Kidney capillary endothelial cell (primary cell): Measurements from ENCODE around the gene C5.

ENCODE experiments used
- DNase-seq: peaks from one replicate; pipeline ENCODE4 v3.0.0-alpha.2; 2018; ENCODE audit warnings: low spot score

Gene C5

DNA sequence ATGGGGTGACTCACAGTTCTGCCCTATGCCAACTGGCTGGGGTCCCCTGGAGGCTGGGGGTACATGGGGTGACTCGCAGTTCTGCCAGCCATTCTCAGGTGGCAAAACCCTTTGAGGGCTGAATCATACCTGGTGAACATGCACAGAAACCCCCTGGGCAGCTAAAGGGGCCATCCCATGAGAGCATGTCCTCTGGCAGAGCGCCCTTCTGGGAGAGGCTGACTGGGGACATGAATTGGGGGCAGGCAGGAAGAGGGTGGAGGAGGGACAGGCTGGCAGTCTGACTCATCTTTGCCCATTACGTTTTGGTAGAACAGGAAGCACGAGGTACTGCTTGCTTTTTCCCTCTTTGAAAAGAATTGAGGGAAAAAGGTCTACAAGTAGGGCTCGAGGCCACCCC lies 140.2 kb downstream of the C5 start:
- DNase-seq, result no peak

DNA sequence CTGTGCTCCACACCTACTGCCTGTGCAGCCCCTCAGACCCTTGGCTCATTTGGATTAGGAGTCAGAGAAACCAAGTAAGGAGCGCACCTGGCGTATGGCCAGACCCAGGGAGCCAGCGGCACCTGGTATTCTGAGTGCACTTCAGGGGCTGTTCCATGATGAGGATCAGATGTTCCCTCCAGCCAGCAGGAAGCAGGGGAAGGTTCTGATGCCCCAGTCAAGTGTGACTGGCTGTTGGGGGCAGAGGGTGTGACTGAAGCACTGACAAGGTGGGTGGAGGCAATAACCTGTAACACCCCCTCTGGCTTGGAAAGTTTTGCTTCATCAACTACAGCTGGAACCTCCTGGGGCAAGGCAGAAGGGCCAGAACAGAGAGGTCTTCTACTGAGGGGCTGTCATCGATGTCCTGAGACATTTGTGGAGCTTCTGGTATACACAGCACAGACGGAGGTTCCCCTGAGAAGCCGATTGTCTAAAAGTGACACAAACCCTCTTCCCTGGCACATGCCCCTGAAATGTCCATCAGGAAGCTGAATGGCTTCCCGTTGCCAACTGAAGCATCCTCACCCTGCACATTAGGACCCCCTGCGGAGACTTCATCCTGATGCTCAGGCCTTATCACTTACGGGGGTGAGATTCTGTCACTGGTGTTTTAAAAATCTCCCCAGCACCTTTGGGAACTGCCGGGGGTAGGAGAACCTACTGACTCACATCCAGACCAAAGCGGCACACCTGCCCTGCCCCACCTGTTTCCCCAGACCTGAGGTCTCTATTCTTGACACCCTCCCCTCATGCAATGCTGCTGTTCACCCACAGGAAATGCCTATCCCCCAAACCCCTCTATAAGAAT lies 144.5 kb downstream of the C5 start:
- no peak for DNase-seq

DNA sequence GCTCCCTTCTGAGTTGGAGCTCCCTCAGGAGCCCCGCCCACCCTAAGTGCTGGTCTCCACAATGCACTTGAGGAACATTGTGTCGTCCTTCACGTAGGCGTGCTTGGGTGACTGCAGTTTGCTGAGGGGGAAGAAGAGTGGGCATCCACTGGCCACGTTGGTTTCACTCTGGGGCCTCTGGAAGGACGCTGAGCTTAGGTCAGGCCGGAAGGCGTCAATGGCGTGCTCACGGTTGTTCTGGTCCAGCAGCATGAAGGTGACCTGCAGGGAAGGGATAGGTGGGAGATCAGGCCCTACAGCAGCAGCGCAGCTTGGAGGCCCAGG lies 145.1 kb downstream of the C5 start:
- no peak for DNase-seq

DNA sequence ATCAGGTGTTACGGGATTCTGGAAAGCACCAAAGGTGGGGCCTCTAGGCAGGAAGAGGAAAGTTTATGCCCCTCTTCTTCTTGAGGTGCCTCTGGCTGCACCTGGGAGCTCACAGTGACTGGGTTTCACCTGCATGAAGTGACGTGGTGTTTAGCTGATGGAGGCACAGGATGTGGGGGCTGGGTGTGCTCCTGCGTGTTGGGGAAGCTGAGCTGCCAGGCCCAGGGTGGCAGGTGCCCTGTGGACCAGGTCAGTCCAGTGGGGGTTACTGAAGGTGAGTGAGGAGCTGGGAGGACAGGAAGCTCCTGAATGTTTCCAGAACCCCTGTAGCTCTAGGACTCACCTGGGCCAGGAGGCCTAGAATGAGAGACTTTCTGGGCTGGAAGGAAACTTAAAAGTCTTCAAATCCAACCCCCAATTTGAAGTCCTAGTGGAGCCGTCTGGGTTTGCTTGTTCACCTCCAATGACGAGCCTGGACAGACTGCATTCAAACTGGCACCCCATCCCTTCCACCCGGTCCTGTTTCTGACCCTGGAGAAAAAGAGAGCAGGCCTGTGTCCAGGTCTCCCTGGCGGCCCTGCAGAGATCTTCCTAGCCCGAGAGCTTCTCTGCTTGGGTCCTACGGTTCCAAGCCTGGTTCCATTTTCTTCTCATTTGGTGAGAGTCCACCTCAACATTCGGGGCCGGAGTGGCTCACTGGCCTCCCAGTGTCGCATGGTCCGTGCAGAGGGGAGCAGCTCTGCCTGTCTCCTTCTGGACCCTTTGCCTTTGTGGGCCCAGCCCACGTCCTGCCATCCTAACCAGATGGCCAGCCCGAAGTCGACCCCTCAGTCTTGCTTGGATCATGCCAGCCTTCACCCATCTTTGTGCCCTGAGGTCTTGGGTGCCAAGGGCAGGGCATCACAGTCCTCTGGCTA lies 145.8 kb downstream of the C5 start:
- DNase-seq, result no peak

DNA sequence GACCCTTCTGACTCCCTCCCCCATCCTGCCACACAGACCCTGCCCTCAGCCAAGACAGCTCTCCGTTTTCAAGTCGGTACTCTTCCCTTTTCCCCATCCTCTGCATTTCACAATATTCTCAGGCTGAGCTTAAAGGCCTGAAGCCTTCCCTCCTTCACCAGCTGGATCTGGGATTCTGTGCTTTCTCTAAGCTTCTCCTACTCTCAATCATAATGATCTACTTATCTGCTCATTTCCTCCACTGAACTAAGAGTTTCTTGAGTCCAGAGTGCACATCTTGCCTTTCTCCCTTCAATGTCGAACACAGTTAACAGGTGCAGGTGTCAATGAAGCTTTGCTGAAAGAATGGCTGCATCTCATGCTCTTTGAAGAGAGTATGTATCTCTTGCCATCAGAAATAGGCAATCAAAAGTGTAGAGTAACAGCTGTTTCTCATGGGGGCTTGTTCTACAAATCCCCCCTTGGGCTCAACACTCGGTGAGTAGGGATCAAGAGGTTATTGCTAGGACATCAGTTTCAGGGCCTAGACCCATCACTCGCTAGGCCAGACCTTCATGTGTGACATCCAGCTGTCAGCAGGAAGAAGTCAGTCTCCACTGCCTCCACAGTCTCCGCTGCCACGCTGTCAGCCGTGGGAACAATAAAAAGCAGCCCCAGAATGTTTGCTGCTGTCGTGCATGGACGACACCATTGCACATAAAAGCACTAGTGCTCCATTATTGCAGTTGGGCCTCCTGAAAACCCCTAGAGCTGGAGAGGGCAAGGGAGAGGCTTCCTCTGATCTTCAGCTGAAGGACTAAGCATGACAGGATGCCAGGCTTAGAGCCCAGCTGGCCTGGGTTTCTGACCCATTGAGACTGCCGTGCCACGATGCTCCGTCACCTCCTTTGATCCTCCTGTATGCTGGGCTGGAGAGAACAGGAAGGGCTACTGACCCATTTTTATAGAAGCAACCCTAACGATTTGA lies 147.2 kb downstream of the C5 start:
- no peak for DNase-seq
